Measurements from ENCODE around the gene FGL2. TPM values are rescaled to one million over a fixed set of nuclear protein-coding genes. Genes with fewer than 3 reads are reported as not detected.

Gene FGL2
- total RNA-seq, result 100 to 1,000 TPM; 217 to 349 (median 305) TPM

DNA sequence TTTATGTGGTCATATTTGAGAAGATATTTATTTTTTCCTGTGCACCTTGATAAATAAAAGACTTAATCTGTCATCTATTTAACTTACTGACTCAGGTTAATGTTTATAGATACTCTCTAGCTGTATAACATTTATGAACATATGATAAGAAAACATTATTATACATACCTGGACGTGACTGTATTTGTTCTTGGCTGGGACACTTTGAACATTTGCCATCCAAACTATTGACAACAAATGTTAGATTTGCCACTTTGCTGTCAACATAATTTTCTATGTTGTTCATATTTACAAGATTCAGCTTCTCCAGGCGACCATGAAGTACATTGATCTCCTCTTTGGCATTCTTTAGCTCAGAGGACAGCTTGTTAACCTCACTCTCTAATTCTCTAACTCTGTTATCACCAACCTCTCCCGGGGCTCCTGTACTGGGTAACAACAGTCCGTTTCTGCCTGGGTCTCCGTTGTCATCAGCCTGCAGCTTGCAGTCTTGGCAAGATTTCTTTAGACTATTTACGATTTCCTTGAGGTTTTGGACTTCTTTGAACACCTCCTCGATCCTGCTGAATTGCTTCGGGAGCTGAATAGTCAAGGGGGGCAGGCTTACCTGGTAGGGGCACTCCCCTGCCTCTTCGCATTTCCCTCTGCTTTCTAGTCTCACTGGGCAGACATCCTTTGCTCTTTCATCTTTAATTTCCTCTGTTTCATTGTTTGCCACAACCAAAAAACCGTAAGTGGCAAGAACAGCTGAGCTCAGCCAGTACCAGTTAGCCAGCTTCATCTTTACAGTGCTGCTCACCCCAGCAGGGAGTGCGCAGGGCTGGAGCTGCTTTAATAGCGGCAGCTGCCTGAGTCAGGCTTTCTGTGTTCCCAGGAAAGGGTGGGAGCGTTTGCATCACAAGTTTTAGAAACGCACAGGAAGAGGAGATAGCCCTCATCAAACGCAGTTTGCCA, at the start of gene FGL2:
TSS of gene FGL2 (minus strand) at position 807 of the 954 bp plus-strand sequence. CDS start at position 781, 26 bp downstream.
- Histone ChIP-seq H3K27ac (replicated peaks in 1 of 4) (peak within 1 kb of the TSS; percentile 81 to 88 (median 83)), H3K27me3 (no peaks in the 10 kb centered on the region), H3K9me3 (no peaks in the 10 kb centered on the region), H3K4me1 (peaks cover 7 to 39% (median 29%) of the 10 kb centered on the region in 4 donors), H3K36me3 (no peaks in the 10 kb centered on the region), H3K4me3 (peak within 1 kb of the TSS; percentile 51 to 71 (median 66))
- DNase-seq (ENCODE audit: extremely low spot score), result no peak
- WGBS, result 8% methylated on average over 15 of the region's 15 CpGs
- intact Hi-C loops (cut with DNase I), result loop anchor here (5.0 to 10.0 kb wide), 3 partner anchors 48 to 338 kb away; partner anchors contain the start of genes CCDC146 and PTPN12
- TF ChIP-seq POLR2A (IDR thresholded peaks at IDR 0.05; ENCODE audit: low read depth) (no peak), POLR2AphosphoS5 (IDR thresholded peaks at IDR 0.05) (peak; percentile 93 to 97)

DNA sequence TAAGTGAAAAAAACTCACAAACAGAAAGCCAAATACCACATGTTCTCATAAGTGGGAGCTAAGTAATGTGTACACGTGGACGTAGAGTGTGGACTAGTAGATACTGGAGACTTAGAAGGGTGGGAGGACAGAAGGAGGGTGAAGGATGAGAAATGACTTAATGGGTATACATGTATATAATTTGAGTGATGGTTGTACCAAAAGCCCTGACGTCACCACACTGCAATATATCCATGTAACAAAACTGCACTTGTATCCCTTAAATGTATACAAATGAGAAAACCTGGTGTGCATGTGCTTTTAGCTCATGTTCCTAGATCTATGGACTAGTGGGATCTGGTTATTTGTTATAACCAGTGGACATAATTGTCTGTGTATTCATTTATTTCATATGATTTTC, 48.5 kb upstream of the FGL2 start:
- intact Hi-C loops (cut with DNase I), result loop anchor here (5.0 kb wide), 3 partner anchors 51 to 121 kb away; partner anchors contain the start of gene FGL2
- TF ChIP-seq POLR2A (IDR thresholded peaks at IDR 0.05; ENCODE audit: low read depth) (no peak), POLR2AphosphoS5 (IDR thresholded peaks at IDR 0.05) (no peak), EP300 (IDR thresholded peaks at IDR 0.05) (no peak)
- TF ChIP-seq, protein P1, sequence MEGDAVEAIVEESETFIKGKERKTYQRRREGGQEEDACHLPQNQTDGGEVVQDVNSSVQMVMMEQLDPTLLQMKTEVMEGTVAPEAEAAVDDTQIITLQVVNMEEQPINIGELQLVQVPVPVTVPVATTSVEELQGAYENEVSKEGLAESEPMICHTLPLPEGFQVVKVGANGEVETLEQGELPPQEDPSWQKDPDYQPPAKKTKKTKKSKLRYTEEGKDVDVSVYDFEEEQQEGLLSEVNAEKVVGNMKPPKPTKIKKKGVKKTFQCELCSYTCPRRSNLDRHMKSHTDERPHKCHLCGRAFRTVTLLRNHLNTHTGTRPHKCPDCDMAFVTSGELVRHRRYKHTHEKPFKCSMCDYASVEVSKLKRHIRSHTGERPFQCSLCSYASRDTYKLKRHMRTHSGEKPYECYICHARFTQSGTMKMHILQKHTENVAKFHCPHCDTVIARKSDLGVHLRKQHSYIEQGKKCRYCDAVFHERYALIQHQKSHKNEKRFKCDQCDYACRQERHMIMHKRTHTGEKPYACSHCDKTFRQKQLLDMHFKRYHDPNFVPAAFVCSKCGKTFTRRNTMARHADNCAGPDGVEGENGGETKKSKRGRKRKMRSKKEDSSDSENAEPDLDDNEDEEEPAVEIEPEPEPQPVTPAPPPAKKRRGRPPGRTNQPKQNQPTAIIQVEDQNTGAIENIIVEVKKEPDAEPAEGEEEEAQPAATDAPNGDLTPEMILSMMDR (IDR thresholded peaks at IDR 0.05), result no peak

DNA sequence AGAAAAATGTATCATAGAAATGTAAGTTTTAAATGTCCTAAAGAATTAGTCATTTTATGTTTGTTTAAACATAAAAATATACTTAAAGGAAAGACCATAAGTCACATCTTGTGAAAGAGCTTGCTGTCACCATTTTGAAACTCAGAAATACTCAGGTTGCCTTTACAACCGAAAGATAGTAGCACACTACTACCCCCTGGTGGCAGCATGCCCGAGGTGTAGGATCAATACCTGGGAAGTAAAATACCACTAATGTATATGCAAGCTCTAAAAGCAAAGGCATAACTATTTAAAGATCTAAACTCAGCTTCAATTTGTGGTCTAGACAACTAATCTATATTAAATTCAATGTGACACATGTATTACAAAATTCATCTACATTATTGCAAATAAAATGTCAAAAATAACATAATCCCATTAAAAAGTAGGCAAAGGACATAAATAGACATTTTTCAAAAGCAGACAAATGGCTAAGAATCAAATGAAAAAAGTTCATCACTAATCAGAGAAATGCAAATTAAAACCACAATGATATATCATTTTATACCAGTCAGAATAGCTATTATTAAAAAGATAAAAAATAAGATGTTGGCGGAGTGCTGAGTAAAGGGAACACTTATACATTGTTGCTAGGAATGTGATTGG, 47.7 kb upstream of the FGL2 start:
- intact Hi-C loops (cut with DNase I), result loop anchor here (5.0 kb wide), 3 partner anchors 50 to 120 kb away; partner anchors contain the start of gene FGL2
- peaks cover 16 to 52% (median 45%) of the 10 kb centered on the region in 4 donors for H3K4me1 ChIP-seq
- H3K36me3 ChIP-seq, result no peaks in the 10 kb centered on the region
- H3K27ac ChIP-seq (replicated peaks in 1 of 4), result no peak overlapping the region
- 33% methylated on average over 3 of the region's 3 CpGs for WGBS
- H3K9me3 ChIP-seq, result no peaks in the 10 kb centered on the region
- H3K27me3 ChIP-seq, result no peaks in the 10 kb centered on the region
- no peak for DNase-seq (ENCODE audit: extremely low spot score)
- TF ChIP-seq, protein P1 (IDR thresholded peaks at IDR 0.05), result peak; percentile 84 to 87 (median 84)
- no peak for TF ChIP-seq POLR2A (IDR thresholded peaks at IDR 0.05; ENCODE audit: low read depth)
- H3K4me3 ChIP-seq, result no peak overlapping the region

More for the DNA sequence above, 48.5 kb upstream of the FGL2 start:
- H3K27ac ChIP-seq (replicated peaks in 1 of 4), result no peak overlapping the region
- 82% methylated on average over 3 of the region's 3 CpGs for WGBS
- H3K4me3 ChIP-seq, result no peak overlapping the region
- H3K4me1 ChIP-seq, result peaks cover 16 to 52% (median 44%) of the 10 kb centered on the region in 4 donors
- H3K9me3 ChIP-seq, result no peaks in the 10 kb centered on the region
- no peaks in the 10 kb centered on the region for H3K27me3 ChIP-seq
- no peaks in the 10 kb centered on the region for H3K36me3 ChIP-seq
- DNase-seq (ENCODE audit: extremely low spot score), result no peak

GRCh38 chr7:77246026-77246640, 46.5 kb upstream of the FGL2 start:
- no peaks in the 10 kb centered on the region for H3K27me3 ChIP-seq
- H3K27ac ChIP-seq (replicated peaks in 1 of 4), result peak overlapping the region; percentile 56 to 85 (median 79)
- H3K9me3 ChIP-seq, result no peaks in the 10 kb centered on the region
- intact Hi-C loops (cut with DNase I), result loop anchor here (5.0 kb wide), 3 partner anchors 49 to 119 kb away; partner anchors contain the start of gene FGL2
- TF ChIP-seq POLR2A (IDR thresholded peaks at IDR 0.05; ENCODE audit: low read depth) (no peak), EP300 (IDR thresholded peaks at IDR 0.05) (no peak), POLR2AphosphoS5 (IDR thresholded peaks at IDR 0.05) (no peak)
- TF ChIP-seq, protein P1 (IDR thresholded peaks at IDR 0.05), result no peak
- H3K4me1 ChIP-seq, result peaks cover 16 to 59% (median 54%) of the 10 kb centered on the region in 4 donors
- no peak for DNase-seq (ENCODE audit: extremely low spot score)
- no peak overlapping the region for H3K4me3 ChIP-seq
- H3K36me3 ChIP-seq, result no peaks in the 10 kb centered on the region
- 32% methylated on average over 5 of the region's 5 CpGs for WGBS

Data from esophagus muscularis mucosa (tissue), 4 donors.